GM23338 (cell line): ENCODE data around the gene RTKN.

Experiments
- CREB1 ChIP-seq: fragments of 250-450 bp; sonication (Bioruptor Pico); IDR thresholded peaks from 2 replicates; pipeline ENCODE4 v1.5.0; 2020; ENCODE audit warnings: low read depth, mild to moderate bottlenecking, moderate library complexity
- CTCF ChIP-seq, 2 experiments: fragments of 200-600 bp in 1 of 2; sonication (generic) in 1 of 2; conservative IDR thresholded peaks; 2 replicates each; pipeline versions ENCODE4 v1.5.1 to v1.6.1; 2016 to 2017; ENCODE audit warnings: antibody characterized with exemption in 2 of 2, low read depth in 2 of 2, mild to moderate bottlenecking in 2 of 2, moderate library complexity in 1 of 2
- EZH2 ChIP-seq: fragments of 200-600 bp; sonication (generic); IDR thresholded peaks from one replicate; pipeline ENCODE4 v1.8.0; 2017; ENCODE audit warnings: antibody characterized with exemption, mild to moderate bottlenecking, low read depth; ENCODE audit not compliant: unreplicated experiment
- EZH2phosphoT487 ChIP-seq: fragments of 200-600 bp; sonication (generic); IDR thresholded peaks from one replicate; pipeline ENCODE4 v1.8.1; 2018; ENCODE audit warnings: antibody characterized with exemption; ENCODE audit not compliant: unreplicated experiment
- JUNB ChIP-seq: IDR thresholded peaks from one replicate; pipeline ENCODE4 v1.6.1; 2016; ENCODE audit warnings: antibody characterized with exemption; ENCODE audit not compliant: unreplicated experiment
- POLR2AphosphoS5 ChIP-seq: IDR thresholded peaks from 2 replicates; pipeline ENCODE4 v1.6.1; 2016; ENCODE audit warnings: antibody characterized with exemption, low read depth
- REST ChIP-seq: IDR thresholded peaks from one replicate; pipeline ENCODE4 v1.6.1; 2018; ENCODE audit warnings: antibody characterized with exemption; ENCODE audit not compliant: unreplicated experiment
- ZNF114 ChIP-seq: fragments of 250-450 bp; sonication (Bioruptor Pico); IDR thresholded peaks from 2 replicates; pipeline ENCODE4 v1.5.0; 2020; ENCODE audit warnings: mild to moderate bottlenecking, moderate library complexity
- ZNF331 ChIP-seq: fragments of 250-450 bp; sonication (Bioruptor Pico); IDR thresholded peaks from 2 replicates; pipeline ENCODE4 v1.5.0; 2020; ENCODE audit warnings: low read depth, mild to moderate bottlenecking, moderate library complexity

- TF ChIP-seq CTCF (conservative IDR thresholded peaks at IDR 0.05; ENCODE audit: low read depth in 2 of 2) (no peak), EZH2phosphoT487 (no peak), POLR2AphosphoS5 (no peak), REST (no peak), JUNB (no peak), EZH2 (no peak), ZNF114 (no peak), CREB1 (CRISPR knock-in tag) (no peak), ZNF331 (no peak)
Measured at GRCh38 chr2:74436848-74437695, 4.7 kb downstream of the RTKN start.
